Chondrocyte (in vitro differentiated cells): ENCODE data around the gene CD320. TPM values are rescaled to one million over a fixed set of nuclear protein-coding genes. Genes with fewer than 3 reads are reported as not detected.

ENCODE experiments used
- DNase-seq: peaks from one replicate; pipeline ENCODE4 v3.0.0; 2021; ENCODE audit warnings: mixed read lengths, low spot score
- H3K27ac Mint-ChIP-seq: one replicate; pipeline ENCODE4 v1.8.0; 2021; ENCODE audit warnings: mild to moderate bottlenecking, moderate library complexity, mixed read lengths; ENCODE audit not compliant: unreplicated experiment
- H3K27me3 Mint-ChIP-seq: 2 replicates; pipeline ENCODE4 v1.8.0; 2021; ENCODE audit warnings: low read depth, mixed read lengths
- H3K36me3 Mint-ChIP-seq: 2 replicates; pipeline ENCODE4 v1.8.0; 2021; ENCODE audit warnings: low read depth, mixed read lengths
- H3K4me1 Mint-ChIP-seq: 2 replicates; pipeline ENCODE4 v1.8.0; 2021; ENCODE audit warnings: low read depth, mild to moderate bottlenecking, mixed read lengths
- H3K4me3 Mint-ChIP-seq: one replicate; pipeline ENCODE4 v1.8.0; 2021; ENCODE audit warnings: mild to moderate bottlenecking, moderate library complexity, mixed read lengths; ENCODE audit not compliant: unreplicated experiment
- H3K9me3 Mint-ChIP-seq: 2 replicates; pipeline ENCODE4 v1.8.0; 2021; ENCODE audit warnings: low read depth, mixed read lengths
- total RNA-seq: library from RNA; stranded (reverse); gene quantifications from 3 replicates; pipeline ENCODE4 v1.2.1, GENCODE V29; 2021
- TF ChIP-seq, protein P1 (sequence below): fragments of 200-600 bp; sonication (generic); IDR thresholded peaks from 2 replicates; pipeline ENCODE4 v1.5.0; 2021; ENCODE audit warnings: antibody characterized with exemption, mild to moderate bottlenecking, moderate library complexity

Gene CD320
- total RNA-seq, 1 donor from 2014 or later = 44.0 TPM

DNA sequence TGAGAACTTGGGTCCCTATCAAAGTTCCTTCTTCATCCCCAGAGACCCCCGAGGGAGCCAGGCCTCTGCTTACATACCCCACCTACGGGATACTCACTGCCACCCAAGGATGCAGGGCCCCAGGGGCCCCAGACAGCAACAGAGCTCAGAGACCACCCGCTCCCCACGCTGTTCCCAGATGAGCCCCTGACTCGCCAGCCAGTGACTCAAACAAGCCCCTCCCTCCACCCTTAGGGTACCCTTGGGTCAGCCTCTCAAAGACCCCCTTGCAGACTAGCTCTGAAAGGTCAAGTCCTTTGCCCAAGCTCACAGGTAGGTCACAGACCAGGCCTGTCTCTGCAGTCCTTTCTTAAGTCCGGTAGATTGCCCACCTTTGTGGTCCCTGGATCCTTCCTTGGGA lies 45.7 kb downstream of the CD320 start:
- Mint-ChIP-seq H3K27me3 (no peaks in the 10 kb centered on the region), H3K4me1 (no peaks in the 10 kb centered on the region), H3K9me3 (no peaks in the 10 kb centered on the region), H3K4me3 (no peak overlapping the region), H3K36me3 (peaks cover 8% of the 10 kb centered on the region), H3K27ac (no peak overlapping the region)
- TF ChIP-seq, protein P1, sequence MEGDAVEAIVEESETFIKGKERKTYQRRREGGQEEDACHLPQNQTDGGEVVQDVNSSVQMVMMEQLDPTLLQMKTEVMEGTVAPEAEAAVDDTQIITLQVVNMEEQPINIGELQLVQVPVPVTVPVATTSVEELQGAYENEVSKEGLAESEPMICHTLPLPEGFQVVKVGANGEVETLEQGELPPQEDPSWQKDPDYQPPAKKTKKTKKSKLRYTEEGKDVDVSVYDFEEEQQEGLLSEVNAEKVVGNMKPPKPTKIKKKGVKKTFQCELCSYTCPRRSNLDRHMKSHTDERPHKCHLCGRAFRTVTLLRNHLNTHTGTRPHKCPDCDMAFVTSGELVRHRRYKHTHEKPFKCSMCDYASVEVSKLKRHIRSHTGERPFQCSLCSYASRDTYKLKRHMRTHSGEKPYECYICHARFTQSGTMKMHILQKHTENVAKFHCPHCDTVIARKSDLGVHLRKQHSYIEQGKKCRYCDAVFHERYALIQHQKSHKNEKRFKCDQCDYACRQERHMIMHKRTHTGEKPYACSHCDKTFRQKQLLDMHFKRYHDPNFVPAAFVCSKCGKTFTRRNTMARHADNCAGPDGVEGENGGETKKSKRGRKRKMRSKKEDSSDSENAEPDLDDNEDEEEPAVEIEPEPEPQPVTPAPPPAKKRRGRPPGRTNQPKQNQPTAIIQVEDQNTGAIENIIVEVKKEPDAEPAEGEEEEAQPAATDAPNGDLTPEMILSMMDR = no peak
- DNase-seq = peak; percentile 75

- TF ChIP-seq, protein P1 = no peak
- Mint-ChIP-seq H3K9me3 (no peaks in the 10 kb centered on the region), H3K27ac (no peak overlapping the region), H3K4me1 (no peaks in the 10 kb centered on the region), H3K4me3 (no peak overlapping the region), H3K27me3 (no peaks in the 10 kb centered on the region), H3K36me3 (peaks cover 10% of the 10 kb centered on the region)
- DNase-seq = no peak
Measured at GRCh38 chr19:8261881-8262280, 46.3 kb downstream of the CD320 start.

GRCh38 chr19:8261347-8261746 lies 46.8 kb downstream of the CD320 start:
- Mint-ChIP-seq H3K27me3 (no peaks in the 10 kb centered on the region), H3K4me1 (no peaks in the 10 kb centered on the region), H3K36me3 (peaks cover 10% of the 10 kb centered on the region), H3K9me3 (no peaks in the 10 kb centered on the region), H3K27ac (no peak overlapping the region), H3K4me3 (no peak overlapping the region)
- DNase-seq = peak; percentile 49
- TF ChIP-seq, protein P1 = no peak

DNA sequence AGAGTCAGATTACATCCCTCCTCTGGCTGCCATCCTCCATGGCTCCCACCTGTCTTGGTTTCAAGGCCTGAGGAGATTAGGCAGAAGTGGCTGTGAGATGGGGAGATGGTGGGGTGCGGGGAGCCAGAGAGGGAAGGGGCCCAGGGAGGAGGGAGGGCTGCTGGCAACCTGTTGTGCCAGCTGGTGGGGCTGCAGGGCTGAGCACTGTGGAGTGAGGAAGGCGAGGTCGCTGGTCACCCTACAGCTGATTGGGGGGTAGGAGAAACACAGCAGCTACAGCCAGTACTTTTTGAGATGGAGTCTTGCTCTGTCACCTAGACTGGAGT lies 48.3 kb downstream of the CD320 start:
- Mint-ChIP-seq H3K9me3 (no peaks in the 10 kb centered on the region), H3K27me3 (no peaks in the 10 kb centered on the region), H3K4me1 (no peaks in the 10 kb centered on the region), H3K36me3 (peaks cover 10% of the 10 kb centered on the region), H3K4me3 (no peak overlapping the region), H3K27ac (no peak overlapping the region)
- peak; percentile 30 for DNase-seq
- TF ChIP-seq, protein P1 = no peak

- Mint-ChIP-seq H3K27me3 (no peaks in the 10 kb centered on the region), H3K27ac (no peak overlapping the region), H3K4me3 (no peak overlapping the region), H3K4me1 (no peaks in the 10 kb centered on the region), H3K9me3 (no peaks in the 10 kb centered on the region), H3K36me3 (peaks cover 10% of the 10 kb centered on the region)
- DNase-seq = peak; percentile 47
- TF ChIP-seq, protein P1 = no peak
Measured at GRCh38 chr19:8259142-8259921, 48.8 kb downstream of the CD320 start.
